GM18505 (cell line): ENCODE measurements around the gene NTSR1.

ENCODE experiments used
- ATAC-seq: cut with Tn5 transposase; IDR thresholded peaks from one replicate; pipeline ENCODE4 v1.9.1; 2021; ENCODE audit not compliant: unreplicated experiment
- POLR2A ChIP-seq: IDR thresholded peaks from 4 replicates; pipeline ENCODE4 v1.6.1; 2011; ENCODE audit warnings: borderline replicate concordance; ENCODE audit not compliant: insufficient read depth, insufficient read length; ENCODE audit errors: extremely low read depth

Gene NTSR1

DNA sequence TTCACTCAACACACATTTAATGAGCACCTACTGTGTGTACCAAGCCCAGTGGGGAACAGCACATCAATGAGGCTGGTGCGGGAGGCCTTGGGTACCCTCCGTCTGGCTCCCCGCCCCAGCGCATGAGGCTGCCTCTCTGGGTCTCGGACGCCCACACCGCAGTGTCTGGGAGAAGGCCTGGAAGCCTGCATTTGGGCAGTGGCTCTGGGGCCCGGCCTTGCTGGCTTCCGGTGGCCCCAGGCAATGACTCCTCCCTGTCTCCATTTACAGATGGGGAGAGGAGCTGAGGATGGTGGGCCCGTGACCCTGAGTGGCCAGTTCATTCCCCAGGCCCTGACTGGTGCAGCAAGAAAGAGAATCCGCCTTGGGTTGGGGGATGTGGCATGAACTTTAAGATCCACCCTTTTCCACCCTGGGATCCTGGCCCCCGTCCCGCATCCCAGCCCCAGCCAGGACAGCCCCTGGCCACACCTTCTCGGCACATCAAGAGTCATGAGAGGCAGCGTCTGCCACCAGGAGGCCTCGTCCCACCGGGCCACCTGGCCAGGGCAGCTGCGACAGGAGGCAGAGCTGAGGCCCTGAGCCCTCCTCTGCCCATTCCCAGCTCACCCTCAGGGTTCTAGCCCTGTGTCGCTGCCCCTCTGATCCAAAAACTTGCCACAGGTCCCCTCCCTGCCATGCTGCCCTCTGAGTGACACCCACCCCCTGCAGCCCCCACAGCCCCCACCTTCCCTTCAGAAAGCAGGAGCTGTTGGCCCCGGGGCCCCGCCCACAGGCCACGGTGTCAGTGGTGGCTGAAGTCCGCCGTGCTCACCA is 70.2 kb downstream of the NTSR1 start:
- no peak for ATAC-seq
- TF ChIP-seq POLR2A, result no peak

DNA sequence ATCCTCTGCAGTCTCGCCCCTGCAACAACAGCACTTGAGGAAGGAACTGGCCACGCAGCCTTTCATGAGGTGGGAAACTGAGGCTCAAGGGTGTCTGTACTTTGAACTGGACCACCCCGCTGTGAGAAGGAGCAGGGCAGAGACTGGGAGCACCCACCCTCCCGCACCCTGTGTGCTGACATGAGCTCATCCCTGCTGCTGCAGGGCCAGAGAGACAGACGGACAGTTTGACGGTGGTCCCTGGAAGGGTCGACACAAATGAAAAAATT is 70.7 kb downstream of the NTSR1 start:
- ATAC-seq, result no peak
- TF ChIP-seq POLR2A, result no peak

DNA sequence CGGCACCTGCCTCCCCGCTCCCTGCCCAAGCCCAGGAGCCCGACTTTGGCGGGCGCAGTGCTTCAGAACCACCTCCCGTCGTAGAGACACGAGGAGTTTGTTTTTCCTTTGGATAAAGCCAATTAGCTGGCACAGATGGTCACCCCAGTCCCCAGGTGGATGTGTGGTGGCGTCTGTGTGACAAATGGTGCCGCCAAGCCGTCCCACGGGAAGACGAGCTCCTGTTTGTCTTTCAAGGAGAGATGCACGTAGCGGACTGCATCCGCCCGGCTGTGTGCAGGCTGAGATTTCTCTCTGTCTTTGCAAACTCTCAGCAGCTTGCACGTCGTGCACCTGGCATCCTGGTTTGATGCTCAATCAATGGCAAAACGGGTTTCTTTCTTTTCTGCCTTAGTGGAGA is 71.6 kb downstream of the NTSR1 start:
- ATAC-seq, result no peak
- TF ChIP-seq POLR2A, result no peak

DNA sequence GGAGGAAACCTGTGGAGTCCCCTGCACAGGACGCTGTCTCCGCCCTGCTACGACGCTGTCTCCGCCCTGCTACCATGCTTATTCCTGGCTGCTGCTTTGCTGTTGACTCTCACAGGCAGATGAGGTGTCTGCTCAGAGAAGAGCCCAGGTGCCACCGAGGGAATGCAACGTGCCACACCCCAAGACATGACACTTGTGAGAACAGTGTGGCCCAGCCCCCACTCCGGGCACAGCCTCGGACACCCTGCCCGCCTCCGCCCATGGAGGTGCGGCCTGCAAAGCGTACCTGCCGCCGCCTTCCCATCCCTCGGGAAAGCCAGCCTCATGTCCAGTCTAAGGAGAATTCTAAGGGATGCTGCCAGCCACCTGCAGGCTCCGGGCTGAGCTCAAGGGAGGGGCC is 72.1 kb downstream of the NTSR1 start:
- no peak for ATAC-seq

DNA sequence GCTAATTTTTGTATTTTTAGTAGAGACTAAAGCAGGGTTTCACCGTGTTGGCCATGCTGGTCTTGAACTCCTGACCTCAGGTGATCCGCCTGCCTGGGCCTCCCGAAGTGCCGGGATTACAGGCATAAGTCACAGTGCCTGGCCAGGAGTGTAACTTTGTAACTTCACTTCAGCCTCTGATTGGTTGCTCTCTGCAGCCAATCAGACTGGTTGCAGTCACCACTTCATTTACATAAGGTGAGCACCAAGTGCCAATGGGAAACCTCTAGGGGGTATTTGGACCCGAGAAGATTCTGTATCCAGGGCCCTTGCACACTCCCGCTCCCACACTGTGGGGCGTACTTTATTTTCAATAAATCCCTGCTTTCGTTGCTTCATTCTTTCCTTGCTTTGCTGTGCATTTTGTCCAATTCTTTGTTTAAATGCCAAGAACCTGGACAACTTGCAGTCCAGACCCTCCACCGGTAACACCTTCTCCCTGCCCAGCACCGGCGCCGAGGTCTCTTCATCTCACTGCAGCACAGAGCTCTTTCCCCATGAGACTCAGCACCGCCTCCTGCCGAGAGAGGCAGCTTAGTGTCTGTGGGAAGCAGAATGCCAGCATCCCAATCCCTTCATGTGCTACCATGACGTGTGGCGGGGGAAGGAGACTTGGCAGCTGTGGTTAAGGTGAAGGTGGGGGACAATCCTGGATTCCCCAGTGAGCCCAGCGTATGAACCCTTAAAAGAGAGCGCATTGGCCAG is 73.7 kb downstream of the NTSR1 start:
- TF ChIP-seq POLR2A, result no peak
- ATAC-seq, result no peak

More for the DNA sequence above, 72.1 kb downstream of the NTSR1 start:
- no peak for TF ChIP-seq POLR2A

DNA sequence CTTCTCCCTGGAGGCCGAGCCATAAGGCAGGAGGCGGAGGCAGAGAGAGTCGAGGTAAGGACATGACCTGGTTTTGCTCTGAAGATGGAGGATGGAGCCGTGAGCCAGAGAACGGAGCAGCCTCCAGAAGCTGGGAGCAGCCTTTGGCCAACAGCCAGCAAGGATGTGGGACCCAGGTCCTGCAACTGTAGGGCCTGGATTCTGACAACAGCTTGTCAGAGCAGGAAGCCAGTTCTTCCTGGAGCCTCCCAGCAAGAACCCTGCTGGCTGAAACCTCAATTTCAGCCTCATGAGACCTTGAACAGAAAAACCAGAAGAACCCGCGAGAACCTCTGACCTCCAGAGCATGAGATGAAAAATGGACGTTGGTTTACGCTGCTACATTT is 74.2 kb downstream of the NTSR1 start:
- no peak for ATAC-seq
- TF ChIP-seq POLR2A, result no peak

DNA sequence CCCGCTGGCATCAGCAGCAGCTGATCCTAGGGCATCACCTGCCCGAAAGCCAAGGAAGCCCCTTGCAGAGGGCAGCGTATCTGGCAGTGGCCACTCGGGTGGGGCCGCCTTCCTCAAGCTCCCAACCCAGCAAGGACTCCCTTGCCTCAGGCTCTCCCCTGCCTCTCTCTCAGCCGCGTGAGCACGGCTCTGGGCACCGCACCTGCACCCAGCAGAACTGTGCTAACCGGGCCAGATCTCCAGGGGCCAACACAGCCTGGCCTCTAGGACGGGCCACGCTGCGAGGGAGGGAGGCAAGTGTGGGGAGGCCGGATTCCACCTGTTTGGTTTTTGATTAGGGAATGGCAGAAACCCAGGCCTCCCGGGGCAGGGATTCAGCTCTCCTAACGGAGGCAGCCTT is 75.9 kb downstream of the NTSR1 start:
- no peak for ATAC-seq
- no peak for TF ChIP-seq POLR2A

DNA sequence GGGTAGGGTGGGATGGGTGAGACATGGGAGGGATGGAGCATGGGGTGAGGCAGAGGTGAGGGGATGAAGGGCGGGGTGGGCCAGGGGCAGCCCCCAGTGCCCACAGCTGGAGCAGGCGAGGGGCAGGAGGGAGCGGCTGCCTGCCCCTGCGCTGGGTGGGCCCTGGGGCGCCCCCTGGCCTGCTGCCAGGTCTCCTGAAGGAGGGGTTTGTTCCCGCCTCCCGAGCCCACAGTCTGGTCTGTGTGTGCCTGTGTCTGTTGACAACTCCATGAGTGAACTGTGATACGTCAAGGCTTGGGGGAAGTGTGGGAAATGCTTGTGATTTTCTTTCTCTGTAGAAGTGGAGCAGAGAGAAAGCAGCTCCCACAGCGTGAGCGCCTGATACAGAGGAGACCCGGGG is 76.8 kb downstream of the NTSR1 start:
- TF ChIP-seq POLR2A, result no peak
- no peak for ATAC-seq

DNA sequence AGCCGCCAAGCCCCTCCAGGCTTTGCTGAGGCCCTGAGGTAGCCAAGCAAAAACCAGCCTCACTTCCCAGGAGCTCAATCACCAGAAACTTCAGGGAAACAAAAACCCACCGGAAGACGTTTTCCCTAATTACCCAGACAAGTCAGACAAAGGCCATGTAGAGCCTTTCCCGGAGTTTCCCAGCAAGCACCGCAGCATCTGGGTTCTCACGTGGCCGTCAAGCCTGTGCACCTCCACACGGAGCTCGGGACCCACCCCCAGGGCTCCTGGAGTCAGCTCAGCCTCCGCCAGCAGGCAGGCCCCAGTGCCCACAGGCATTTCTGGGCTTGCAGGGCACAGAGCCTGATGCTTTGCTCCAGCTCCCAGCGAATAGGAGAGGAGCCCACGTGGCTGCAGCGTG is 77.5 kb downstream of the NTSR1 start:
- no peak for TF ChIP-seq POLR2A
- ATAC-seq, result no peak

DNA sequence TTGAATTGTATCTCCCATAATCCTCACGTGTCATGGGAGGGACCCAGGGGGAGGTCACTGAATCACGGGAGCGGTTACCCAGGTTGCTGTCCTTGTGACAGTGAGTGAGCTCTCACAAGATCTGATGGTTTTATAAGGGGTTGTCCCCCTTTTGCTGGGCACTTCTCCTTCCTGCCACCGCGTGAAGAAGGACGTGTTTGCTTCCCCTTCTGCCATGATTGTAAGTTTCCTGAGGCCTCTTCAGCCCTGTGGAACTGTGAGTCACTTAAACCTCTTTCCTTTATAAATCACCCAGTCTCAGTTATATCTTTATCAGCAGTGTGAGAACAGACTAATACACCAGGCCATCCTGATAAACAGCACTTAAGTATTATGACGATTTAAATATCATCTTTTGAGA is 78.7 kb downstream of the NTSR1 start:
- ATAC-seq, result no peak
- no peak for TF ChIP-seq POLR2A

DNA sequence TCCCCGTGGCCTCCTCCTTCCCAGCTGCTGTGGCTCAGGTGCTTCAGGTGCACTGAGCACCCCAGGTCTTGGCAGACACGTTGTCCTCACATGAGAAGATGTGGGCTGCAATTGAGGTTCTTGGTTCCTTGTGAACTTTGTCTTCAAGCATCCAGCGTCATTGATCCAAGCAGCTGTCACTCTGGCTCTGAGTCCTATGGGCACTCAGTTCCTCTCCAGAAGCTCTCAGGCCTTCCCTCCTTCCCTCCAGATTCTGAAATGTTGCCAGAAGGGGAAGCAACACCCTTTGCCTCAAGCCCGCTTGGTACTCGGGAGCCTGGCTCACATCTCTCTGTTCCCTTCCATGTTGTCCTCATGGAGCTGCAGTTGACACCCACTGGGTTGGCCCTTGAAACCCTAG is 79.2 kb downstream of the NTSR1 start:
- no peak for ATAC-seq
- no peak for TF ChIP-seq POLR2A

DNA sequence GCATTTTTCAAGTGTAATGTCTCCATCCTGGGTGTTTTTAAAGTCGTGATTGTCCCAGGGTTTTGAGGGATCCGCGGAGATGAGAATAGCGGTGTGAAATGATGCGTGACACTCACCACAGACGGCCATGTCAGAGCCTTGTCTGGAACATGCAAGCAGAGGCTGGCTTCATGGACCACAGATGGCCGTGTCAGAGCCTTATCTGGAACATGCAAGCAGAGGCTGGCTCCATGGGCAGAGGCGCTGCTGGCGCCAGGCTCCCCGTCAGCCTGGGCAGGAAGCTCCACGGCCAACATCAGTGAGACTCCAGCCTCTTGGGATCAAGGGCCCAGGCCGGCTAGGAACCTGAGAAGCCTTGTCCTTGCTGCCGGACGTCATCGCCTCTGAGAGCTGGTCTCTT is 80.0 kb downstream of the NTSR1 start:
- no peak for TF ChIP-seq POLR2A
- ATAC-seq, result no peak

DNA sequence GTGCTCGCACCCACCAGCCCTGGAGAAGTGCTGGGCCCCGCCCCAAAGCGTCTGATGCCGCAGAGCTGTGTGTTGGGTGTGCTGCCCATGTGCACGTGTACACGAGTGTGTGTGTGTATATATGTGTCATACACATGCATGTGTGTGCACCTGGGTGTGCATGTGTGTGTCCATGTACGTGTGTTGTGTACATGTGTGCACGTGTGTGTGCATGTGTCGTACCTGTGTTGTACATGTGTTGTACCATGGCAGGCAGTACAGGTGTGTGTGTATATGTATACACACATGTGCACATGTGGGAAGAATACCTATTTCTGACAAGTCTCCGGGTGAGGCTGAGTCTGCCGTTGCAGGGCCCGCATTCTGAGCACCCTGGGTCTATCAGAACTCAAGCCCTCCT is 81.4 kb downstream of the NTSR1 start:
- ATAC-seq, result no peak
- no peak for TF ChIP-seq POLR2A

DNA sequence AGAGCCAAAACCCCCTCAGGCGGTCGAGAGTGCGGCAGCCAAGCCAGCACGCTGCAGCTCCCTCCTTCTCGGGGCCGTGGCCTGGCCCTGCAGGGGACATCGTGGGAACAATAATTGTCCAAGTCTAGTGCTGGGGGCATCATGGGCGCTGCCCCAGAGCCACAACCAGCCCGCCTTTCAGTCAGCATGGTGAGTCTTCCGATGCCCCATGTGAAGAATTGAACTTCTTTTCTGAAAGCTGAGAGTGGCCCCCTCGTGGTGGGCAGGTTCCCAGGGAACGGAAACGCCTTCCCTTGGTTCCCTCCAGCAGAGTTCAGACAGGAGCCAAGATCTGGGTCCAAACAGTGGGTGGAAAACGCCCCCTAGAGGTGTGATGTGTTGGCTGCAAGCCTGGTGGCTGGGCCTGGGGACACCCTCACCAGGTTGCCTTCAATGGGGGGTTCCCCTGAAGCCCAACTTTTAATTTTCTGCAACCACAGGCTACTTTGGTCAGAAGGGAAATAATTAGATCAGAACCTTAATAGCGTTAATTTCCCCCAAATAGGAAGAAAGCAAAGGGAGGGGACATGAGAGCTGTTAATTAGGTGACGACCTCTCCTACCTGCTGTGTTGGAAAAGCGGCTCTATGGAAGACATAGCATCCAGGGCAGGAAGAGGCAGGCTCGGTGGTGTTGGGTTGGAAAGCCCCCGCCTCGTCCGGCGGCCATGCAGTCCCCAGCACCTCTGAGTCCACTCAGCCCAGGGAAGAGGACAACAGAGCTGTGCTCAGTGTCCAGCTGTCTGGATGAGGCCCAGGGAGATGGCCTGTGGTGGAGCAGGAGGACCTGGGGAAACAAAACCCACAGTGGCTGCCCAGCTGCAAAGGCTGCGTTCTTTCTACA is 82.9 kb downstream of the NTSR1 start:
- TF ChIP-seq POLR2A, result no peak
- no peak for ATAC-seq

DNA sequence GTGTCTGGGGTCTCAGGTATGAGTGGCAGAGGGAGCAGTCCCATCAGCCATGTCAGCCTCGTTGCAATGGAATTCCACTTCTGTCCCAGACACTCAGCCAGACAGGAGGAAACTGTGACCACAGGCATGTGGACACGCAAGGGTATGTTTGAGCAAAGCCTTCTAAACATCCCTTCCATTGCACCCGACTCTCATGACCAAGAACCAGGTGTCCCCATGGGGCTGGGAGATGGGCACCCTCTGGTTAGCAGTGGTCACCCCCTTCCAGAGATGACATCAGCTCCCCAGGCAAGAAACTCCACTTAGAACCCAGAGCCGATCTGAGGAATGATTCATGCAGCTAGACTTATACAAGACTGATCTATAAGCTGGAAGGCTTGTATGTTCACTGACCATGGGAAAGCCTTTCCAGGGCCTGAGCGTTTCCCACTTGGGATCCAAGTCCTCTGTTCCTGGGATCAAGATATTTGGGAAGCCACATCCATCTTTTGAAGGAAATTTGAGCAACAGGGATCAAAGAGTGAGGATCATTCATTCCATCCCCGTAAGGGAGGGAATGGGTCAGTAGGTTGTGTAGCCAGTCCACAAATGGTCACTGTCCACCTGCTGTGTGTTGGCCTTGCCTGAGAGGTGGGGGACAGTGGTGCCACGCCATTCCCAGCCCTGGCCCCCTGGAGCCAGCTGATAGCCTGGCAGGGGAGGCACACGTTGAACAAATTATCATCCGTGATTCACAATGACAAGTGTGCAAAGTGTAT is 83.7 kb downstream of the NTSR1 start:
- TF ChIP-seq POLR2A, result no peak
- no peak for ATAC-seq
